ENCODE measurements around the gene ARHGEF39.

Gene ARHGEF39

DNA sequence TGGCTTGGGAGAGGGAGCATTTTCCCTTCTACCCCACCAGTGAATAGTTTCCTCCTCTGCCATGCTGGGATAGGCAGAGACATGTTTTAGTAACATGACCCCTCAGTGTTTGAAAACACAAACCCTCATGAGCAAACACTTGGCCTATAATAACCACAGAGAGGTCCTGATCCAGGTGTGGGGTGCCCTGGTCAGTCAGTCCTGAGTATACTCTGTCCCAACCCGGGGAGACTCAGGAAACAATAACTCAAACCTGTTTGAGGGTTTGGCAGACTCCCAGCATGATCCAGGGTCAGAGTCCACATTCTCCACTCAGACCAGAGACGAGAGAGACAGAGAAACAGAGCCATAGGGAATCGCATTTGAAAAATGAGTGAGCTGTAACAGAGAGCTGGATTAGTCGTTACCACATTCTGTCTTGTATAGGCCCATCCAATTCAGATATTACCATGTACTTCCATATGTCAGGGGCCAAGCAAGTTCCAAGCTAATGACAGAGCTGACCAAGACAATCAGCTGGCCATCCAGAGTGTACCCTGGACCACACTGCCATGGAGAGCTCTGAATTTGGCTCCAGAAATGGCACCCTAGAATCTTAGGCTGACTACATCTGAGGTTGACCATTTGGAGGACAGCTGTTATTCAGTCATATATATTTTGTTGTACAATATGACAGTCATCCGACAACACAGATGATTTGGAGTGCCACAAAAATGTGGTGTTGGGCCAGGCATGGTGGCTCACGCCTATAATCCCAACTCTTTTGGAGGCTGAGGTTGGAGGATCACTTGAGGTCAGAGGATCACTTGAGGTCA, 4.5 kb upstream of the ARHGEF39 start (continued):
- TF ChIP-seq, protein P1, sequence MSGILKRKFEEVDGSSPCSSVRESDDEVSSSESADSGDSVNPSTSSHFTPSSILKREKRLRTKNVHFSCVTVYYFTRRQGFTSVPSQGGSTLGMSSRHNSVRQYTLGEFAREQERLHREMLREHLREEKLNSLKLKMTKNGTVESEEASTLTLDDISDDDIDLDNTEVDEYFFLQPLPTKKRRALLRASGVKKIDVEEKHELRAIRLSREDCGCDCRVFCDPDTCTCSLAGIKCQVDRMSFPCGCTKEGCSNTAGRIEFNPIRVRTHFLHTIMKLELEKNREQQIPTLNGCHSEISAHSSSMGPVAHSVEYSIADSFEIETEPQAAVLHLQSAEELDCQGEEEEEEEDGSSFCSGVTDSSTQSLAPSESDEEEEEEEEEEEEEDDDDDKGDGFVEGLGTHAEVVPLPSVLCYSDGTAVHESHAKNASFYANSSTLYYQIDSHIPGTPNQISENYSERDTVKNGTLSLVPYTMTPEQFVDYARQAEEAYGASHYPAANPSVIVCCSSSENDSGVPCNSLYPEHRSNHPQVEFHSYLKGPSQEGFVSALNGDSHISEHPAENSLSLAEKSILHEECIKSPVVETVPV (CRISPR knock-in tag; IDR thresholded peaks at IDR 0.05): no peak
- TF ChIP-seq TCF4 (CRISPR knock-in tag; IDR thresholded peaks at IDR 0.05; ENCODE audit: borderline replicate concordance) (no peak), ZFP3 (CRISPR knock-in tag; IDR thresholded peaks at IDR 0.05) (no peak), ESRRG (CRISPR knock-in tag; IDR thresholded peaks at IDR 0.05) (no peak), ZFP30 (CRISPR knock-in tag; IDR thresholded peaks at IDR 0.05) (no peak)

DNA sequence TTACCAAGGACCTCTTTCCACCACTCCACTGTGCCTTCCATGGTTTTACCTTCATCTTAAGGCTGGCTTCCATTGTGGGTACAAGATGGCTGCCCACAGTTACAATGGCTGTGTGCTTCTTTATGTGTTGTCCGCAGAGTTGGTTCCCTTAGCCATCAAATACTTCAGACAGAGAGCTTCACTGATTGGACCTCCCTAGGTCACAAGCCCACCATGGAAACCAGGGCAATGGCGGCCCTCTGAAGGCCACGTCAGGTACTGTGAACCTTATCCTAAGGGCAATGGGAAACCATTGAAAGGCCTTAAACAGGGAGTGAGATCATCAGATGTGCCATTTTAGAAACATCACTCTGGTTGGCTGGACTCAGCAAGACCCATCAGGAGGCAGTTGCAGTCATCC, 2.9 kb upstream of the ARHGEF39 start:
- TF ChIP-seq SNAI2 (CRISPR knock-in tag; IDR thresholded peaks at IDR 0.05) (no peak), ZNF70 (CRISPR knock-in tag; IDR thresholded peaks at IDR 0.05) (no peak), TOX (CRISPR knock-in tag; IDR thresholded peaks at IDR 0.05; ENCODE audit: borderline replicate concordance) (no peak), ZC3H10 (CRISPR knock-in tag; IDR thresholded peaks at IDR 0.05) (no peak)
- TF ChIP-seq, protein P2, sequence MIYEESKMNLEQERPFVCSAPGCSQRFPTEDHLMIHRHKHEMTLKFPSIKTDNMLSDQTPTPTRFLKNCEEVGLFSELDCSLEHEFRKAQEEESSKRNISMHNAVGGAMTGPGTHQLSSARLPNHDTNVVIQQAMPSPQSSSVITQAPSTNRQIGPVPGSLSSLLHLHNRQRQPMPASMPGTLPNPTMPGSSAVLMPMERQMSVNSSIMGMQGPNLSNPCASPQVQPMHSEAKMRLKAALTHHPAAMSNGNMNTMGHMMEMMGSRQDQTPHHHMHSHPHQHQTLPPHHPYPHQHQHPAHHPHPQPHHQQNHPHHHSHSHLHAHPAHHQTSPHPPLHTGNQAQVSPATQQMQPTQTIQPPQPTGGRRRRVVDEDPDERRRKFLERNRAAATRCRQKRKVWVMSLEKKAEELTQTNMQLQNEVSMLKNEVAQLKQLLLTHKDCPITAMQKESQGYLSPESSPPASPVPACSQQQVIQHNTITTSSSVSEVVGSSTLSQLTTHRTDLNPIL (CRISPR knock-in tag; IDR thresholded peaks at IDR 0.05; ENCODE audit: low read depth): no peak
- TF ChIP-seq, protein P3, sequence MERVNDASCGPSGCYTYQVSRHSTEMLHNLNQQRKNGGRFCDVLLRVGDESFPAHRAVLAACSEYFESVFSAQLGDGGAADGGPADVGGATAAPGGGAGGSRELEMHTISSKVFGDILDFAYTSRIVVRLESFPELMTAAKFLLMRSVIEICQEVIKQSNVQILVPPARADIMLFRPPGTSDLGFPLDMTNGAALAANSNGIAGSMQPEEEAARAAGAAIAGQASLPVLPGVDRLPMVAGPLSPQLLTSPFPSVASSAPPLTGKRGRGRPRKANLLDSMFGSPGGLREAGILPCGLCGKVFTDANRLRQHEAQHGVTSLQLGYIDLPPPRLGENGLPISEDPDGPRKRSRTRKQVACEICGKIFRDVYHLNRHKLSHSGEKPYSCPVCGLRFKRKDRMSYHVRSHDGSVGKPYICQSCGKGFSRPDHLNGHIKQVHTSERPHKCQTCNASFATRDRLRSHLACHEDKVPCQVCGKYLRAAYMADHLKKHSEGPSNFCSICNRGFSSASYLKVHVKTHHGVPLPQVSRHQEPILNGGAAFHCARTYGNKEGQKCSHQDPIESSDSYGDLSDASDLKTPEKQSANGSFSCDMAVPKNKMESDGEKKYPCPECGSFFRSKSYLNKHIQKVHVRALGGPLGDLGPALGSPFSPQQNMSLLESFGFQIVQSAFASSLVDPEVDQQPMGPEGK (CRISPR knock-in tag; IDR thresholded peaks at IDR 0.05; ENCODE audit: borderline replicate concordance): no peak
- no peak for ATAC-seq

DNA sequence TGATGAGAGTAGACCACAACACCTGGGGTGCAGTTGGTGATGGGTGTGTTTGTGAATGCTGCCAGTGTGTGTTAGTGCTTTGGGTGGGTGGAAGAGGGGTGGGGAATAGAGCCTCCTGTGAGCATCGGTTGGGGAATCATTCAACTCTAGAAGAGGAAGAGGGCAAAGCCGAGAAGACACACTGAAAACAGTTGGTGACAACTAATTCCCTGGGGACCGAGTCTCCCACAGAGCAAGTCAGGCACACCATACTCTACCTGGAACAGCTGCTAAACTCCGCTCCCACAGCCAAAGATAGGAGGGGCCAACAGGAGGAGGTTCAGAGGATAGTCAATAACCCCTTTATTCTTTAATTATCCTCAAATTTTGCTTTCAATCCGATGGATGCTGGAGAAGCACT, 1.6 kb upstream of the ARHGEF39 start:
- ATAC-seq: no peak
- TF ChIP-seq SNAI2 (CRISPR knock-in tag; IDR thresholded peaks at IDR 0.05) (no peak), OSR1 (CRISPR knock-in tag; IDR thresholded peaks at IDR 0.05) (no peak), ISL1 (CRISPR knock-in tag; IDR thresholded peaks at IDR 0.05) (no peak), TOX (CRISPR knock-in tag; IDR thresholded peaks at IDR 0.05; ENCODE audit: borderline replicate concordance) (no peak), ZFP3 (CRISPR knock-in tag; IDR thresholded peaks at IDR 0.05) (no peak), RARB (CRISPR knock-in tag; IDR thresholded peaks at IDR 0.05) (no peak), ARNTL (CRISPR knock-in tag; IDR thresholded peaks at IDR 0.05; ENCODE audit: borderline replicate concordance, low read depth) (no peak), ZNF70 (CRISPR knock-in tag; IDR thresholded peaks at IDR 0.05) (no peak)
- TF ChIP-seq, protein P1 (CRISPR knock-in tag; IDR thresholded peaks at IDR 0.05): no peak
- TF ChIP-seq, protein P4, sequence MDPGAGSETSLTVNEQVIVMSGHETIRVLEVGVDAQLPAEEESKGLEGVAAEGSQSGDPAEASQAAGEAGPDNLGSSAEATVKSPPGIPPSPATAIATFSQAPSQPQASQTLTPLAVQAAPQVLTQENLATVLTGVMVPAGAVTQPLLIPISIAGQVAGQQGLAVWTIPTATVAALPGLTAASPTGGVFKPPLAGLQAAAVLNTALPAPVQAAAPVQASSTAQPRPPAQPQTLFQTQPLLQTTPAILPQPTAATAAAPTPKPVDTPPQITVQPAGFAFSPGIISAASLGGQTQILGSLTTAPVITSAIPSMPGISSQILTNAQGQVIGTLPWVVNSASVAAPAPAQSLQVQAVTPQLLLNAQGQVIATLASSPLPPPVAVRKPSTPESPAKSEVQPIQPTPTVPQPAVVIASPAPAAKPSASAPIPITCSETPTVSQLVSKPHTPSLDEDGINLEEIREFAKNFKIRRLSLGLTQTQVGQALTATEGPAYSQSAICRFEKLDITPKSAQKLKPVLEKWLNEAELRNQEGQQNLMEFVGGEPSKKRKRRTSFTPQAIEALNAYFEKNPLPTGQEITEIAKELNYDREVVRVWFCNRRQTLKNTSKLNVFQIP (CRISPR knock-in tag; IDR thresholded peaks at IDR 0.05; ENCODE audit: borderline replicate concordance, low read depth): no peak
- TF ChIP-seq, protein P5, sequence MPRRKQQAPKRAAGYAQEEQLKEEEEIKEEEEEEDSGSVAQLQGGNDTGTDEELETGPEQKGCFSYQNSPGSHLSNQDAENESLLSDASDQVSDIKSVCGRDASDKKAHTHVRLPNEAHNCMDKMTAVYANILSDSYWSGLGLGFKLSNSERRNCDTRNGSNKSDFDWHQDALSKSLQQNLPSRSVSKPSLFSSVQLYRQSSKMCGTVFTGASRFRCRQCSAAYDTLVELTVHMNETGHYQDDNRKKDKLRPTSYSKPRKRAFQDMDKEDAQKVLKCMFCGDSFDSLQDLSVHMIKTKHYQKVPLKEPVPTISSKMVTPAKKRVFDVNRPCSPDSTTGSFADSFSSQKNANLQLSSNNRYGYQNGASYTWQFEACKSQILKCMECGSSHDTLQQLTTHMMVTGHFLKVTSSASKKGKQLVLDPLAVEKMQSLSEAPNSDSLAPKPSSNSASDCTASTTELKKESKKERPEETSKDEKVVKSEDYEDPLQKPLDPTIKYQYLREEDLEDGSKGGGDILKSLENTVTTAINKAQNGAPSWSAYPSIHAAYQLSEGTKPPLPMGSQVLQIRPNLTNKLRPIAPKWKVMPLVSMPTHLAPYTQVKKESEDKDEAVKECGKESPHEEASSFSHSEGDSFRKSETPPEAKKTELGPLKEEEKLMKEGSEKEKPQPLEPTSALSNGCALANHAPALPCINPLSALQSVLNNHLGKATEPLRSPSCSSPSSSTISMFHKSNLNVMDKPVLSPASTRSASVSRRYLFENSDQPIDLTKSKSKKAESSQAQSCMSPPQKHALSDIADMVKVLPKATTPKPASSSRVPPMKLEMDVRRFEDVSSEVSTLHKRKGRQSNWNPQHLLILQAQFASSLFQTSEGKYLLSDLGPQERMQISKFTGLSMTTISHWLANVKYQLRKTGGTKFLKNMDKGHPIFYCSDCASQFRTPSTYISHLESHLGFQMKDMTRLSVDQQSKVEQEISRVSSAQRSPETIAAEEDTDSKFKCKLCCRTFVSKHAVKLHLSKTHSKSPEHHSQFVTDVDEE (CRISPR knock-in tag; IDR thresholded peaks at IDR 0.05): no peak
